HEK293T (cell line): ENCODE measurements around the gene ERC1.

Experiments used
- CTCF ChIA-PET: fragments of 350-600 bp; formaldehyde crosslinking; extraction: SDS; loops from one replicate; lab custom pipeline; 2021; ENCODE audit warnings: antibody characterized with exemption, inconsistent platforms; lab: Yijun Ruan, JAX
- POLR2A ChIA-PET: fragments of 350-600 bp; formaldehyde crosslinking; extraction: SDS; loops from one replicate; lab custom pipeline; 2020; ENCODE audit warnings: antibody characterized with exemption, inconsistent platforms; lab: Yijun Ruan, JAX
- DNase-seq: peaks from one replicate; pipeline ENCODE4 v3.0.0; 2012; ENCODE audit warnings: mixed read lengths; ENCODE audit errors: extremely low spot score
- ARNT ChIP-seq: fragments of 450-650 bp; IDR thresholded peaks from 2 replicates; pipeline ENCODE4 v1.6.1; 2017; ENCODE audit warnings: mild to moderate bottlenecking
- BHLHE40 ChIP-seq: fragments of 450-650 bp; IDR thresholded peaks from 2 replicates; pipeline ENCODE4 v1.6.1; 2016; ENCODE audit warnings: mild to moderate bottlenecking, moderate library complexity, borderline replicate concordance
- CTBP1 ChIP-seq: fragments of 450-650 bp; IDR thresholded peaks from 2 replicates; pipeline ENCODE4 v1.6.1; 2016; ENCODE audit warnings: borderline replicate concordance
- ELF4 ChIP-seq: fragments of 450-650 bp; IDR thresholded peaks from 2 replicates; pipeline ENCODE4 v1.6.1; 2017; ENCODE audit warnings: antibody characterized with exemption
- FOXA1 ChIP-seq: fragments of 450-650 bp; IDR thresholded peaks from 2 replicates; pipeline ENCODE4 v1.6.1; 2016; ENCODE audit warnings: mild to moderate bottlenecking
- FOXK2 ChIP-seq: fragments of 450-650 bp; IDR thresholded peaks from 2 replicates; pipeline ENCODE4 v1.6.1; 2016; ENCODE audit warnings: mild to moderate bottlenecking
- FOXM1 ChIP-seq: fragments of 450-650 bp; IDR thresholded peaks from 2 replicates; pipeline ENCODE4 v1.6.1; 2017; ENCODE audit warnings: mild to moderate bottlenecking, borderline replicate concordance
- L3MBTL2 ChIP-seq: fragments of 450-650 bp; conservative IDR thresholded peaks from 2 replicates; pipeline ENCODE4 v1.6.1; 2016; ENCODE audit warnings: mild to moderate bottlenecking
- LEF1 ChIP-seq: fragments of 450-650 bp; IDR thresholded peaks from 2 replicates; pipeline ENCODE4 v1.6.1; 2017; ENCODE audit warnings: mild to moderate bottlenecking, borderline replicate concordance
- NFRKB ChIP-seq: fragments of 450-650 bp; IDR thresholded peaks from 2 replicates; pipeline ENCODE4 v1.6.1; 2016; ENCODE audit warnings: mild to moderate bottlenecking, moderate library complexity
- SP1 ChIP-seq: fragments of 450-650 bp; IDR thresholded peaks from 2 replicates; pipeline ENCODE4 v1.6.1; 2017
- SUZ12 ChIP-seq: fragments of 450-650 bp; IDR thresholded peaks from 2 replicates; pipeline ENCODE4 v1.6.1; 2016; ENCODE audit warnings: mild to moderate bottlenecking
- TARDBP ChIP-seq: fragments of 450-650 bp; IDR thresholded peaks from 2 replicates; pipeline ENCODE4 v1.6.1; 2016
- ZNF384 ChIP-seq: fragments of 450-650 bp; IDR thresholded peaks from 2 replicates; pipeline ENCODE4 v1.6.1; 2016
- TF ChIP-seq, protein P1 (sequence below): fragments of 450-650 bp; IDR thresholded peaks from 2 replicates; pipeline ENCODE4 v1.6.1; 2016

The ERC1 gene

GRCh38 chr12:1421091-1421846 lies 430.2 kb downstream of the ERC1 start:
- ChIA-PET POLR2A (no interaction called here), CTCF (no interaction called here)
- DNase-seq, result no peak
- TF ChIP-seq SP1, result no peak
- TF ChIP-seq SUZ12, result no peak
- TF ChIP-seq ELF4, result no peak

DNA sequence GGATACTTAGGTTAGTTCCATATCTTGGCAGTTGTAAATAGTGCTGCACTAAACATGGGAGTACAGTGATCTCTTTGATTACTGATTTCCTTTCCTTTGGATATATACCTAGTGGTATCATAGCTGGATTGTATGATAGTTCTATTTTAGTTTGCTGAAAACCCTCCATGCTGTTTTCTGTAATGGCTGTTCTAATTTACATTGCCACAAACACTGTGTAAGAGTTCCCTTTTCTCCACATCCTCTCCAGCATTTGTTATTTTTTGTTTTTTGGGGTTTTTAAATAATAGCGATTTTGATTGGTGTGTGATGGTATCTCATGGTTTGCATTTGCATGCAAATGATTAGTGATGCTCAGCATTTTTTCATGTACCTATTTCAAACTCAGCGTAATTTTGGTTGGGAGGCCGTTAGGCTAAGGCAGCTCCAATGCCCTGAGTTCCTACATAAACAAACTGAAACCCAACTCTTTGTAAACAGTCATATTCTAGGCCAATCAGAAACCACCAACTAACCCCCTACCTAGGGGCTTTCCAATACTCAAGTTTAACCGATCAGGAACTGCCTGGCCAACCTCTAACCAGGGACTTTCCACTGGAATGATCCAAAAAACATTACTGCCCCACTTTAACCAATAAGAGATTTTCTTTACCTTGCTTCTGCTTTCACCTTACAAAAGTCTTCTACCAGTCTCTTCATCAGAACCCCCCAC lies 431.7 kb downstream of the ERC1 start:
- TF ChIP-seq SP1, result no peak
- TF ChIP-seq BHLHE40, result no peak
- TF ChIP-seq FOXA1, result no peak
- TF ChIP-seq LEF1, result no peak
- no peak for TF ChIP-seq FOXK2
- TF ChIP-seq CTBP1, result no peak
- TF ChIP-seq SUZ12, result no peak
- no peak for TF ChIP-seq FOXM1
- TF ChIP-seq NFRKB, result no peak
- no peak for TF ChIP-seq ZNF384
- TF ChIP-seq, protein P1, sequence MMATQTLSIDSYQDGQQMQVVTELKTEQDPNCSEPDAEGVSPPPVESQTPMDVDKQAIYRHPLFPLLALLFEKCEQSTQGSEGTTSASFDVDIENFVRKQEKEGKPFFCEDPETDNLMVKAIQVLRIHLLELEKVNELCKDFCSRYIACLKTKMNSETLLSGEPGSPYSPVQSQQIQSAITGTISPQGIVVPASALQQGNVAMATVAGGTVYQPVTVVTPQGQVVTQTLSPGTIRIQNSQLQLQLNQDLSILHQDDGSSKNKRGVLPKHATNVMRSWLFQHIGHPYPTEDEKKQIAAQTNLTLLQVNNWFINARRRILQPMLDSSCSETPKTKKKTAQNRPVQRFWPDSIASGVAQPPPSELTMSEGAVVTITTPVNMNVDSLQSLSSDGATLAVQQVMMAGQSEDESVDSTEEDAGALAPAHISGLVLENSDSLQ, result no peak
- TF ChIP-seq ELF4, result no peak
- DNase-seq, result no peak
- ChIA-PET CTCF (no interaction called here), POLR2A (no interaction called here)

DNA sequence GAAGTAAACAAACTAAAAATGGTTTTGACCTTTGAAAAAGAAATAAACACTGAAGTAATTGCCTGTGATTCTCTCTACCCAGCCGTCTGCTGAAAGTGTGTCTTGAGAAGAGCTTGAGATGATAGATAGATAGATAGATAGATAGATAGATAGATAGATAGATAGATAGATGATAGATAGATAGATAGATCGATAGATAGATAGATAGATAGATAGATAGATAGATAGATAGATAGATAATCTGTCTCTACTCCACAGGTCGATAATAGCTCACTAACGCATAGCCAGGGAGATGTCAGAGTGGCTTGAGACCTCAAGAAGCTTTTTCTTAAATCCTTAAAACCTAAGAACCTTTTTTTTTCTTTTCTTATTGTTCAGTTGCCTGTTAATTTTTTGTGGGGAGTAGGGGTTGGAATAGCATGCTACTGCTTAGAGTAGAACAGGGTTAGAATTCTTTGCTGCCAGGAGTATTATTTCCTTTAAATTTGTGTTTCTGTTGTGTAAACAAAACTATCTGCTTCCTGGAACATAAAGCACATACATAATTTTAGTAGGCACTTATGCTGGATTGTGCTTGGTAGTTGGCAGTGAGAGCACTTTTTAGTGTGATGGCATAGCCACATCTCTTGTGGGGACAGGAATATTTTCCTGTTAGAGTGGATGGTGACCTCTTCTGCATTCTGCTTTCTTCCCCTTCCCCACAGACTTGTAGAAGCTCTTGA lies 433.8 kb downstream of the ERC1 start:
- ChIA-PET POLR2A (no interaction called here), CTCF (no interaction called here)
- no peak for DNase-seq
- no peak for TF ChIP-seq SP1
- TF ChIP-seq, protein P1, result no peak
- TF ChIP-seq FOXM1, result no peak
- no peak for TF ChIP-seq ARNT
- TF ChIP-seq FOXA1, result no peak
- TF ChIP-seq L3MBTL2, result no peak
- TF ChIP-seq NFRKB, result no peak
- no peak for TF ChIP-seq LEF1
- no peak for TF ChIP-seq CTBP1
- TF ChIP-seq ZNF384, result no peak
- no peak for TF ChIP-seq TARDBP

DNA sequence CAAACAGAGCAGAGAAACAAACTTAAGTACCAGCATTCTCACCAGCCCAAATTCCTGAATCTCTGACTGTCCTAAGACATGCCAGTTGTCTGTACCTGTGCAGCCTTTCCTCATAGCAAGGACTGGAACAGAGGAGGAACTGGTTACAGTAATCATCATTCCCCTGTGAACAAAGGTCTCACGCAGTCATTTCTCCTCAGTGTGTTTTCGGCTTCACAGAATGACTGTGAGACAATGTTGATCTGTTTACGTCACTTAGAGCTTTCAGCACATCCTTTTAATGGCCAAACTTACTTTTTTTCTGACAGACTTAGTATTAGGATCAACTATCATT lies 434.3 kb downstream of the ERC1 start:
- POLR2A ChIA-PET, result interaction anchor here (0.6 kb wide), 1 partner anchor 15 kb away, joined by 3 read pairs; no protein-coding TSS in a partner anchor
- DNase-seq, result no peak
- CTCF ChIA-PET, result no interaction called here
- no peak for TF ChIP-seq NFRKB
- TF ChIP-seq FOXK2, result no peak
- TF ChIP-seq FOXM1, result no peak
- TF ChIP-seq FOXA1, result no peak

GRCh38 chr12:1428671-1429070 lies 437.6 kb downstream of the ERC1 start:
- no peak for DNase-seq
- POLR2A ChIA-PET, result no interaction called here
- TF ChIP-seq ZNF384 (no peak), FOXM1 (no peak), BHLHE40 (no peak), TARDBP (no peak), FOXA1 (no peak), LEF1 (no peak), CTBP1 (no peak), L3MBTL2 (no peak), SP1 (no peak), NFRKB (no peak), FOXK2 (no peak), ELF4 (no peak), SUZ12 (no peak), ARNT (no peak)
- CTCF ChIA-PET, result no interaction called here

DNA sequence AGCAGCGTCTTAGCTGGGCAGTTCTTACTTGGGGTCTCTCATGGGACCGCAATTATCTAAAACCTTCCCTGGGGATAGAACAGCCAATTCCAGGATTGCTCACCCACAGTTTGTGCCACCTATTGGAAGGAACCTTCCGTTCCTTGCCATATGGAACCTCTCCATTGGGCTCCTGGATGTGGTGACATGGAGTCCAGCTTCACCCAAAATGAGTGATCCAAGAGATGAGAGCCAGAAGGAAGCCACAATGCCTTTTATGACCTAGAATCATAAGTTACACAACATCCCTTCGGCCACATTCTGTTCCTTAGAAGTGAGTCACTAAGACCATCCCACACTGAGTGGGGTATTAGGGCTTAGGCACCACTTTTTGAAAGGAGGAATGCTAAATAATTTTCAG lies 439.0 kb downstream of the ERC1 start:
- TF ChIP-seq, protein P1, result no peak
- no peak for TF ChIP-seq BHLHE40
- no peak for TF ChIP-seq FOXM1
- ChIA-PET POLR2A (no interaction called here), CTCF (no interaction called here)
- no peak for DNase-seq
